Heart left ventricle (tissue), 13 donors: ENCODE data around the gene APOBEC3F.

ENCODE experiments used
- POLR2A ChIP-seq, 2 donors: fragments of 450-650 bp; IDR thresholded peaks; one replicate each; pipeline ENCODE4 v1.6.1; 2017; ENCODE audit warnings: antibody characterized with exemption in 2 of 2, mild to moderate bottlenecking in 2 of 2, moderate library complexity in 2 of 2
- TF ChIP-seq, protein P1 (sequence below), 12 donors: fragments of 200-600 bp; sonication (generic) in 4 of 12; IDR thresholded peaks; one replicate each; pipeline versions ENCODE4 v1.5.0 to v1.8.0; 2018 to 2022; ENCODE audit warnings: antibody characterized with exemption in 12 of 12, mild to moderate bottlenecking in 5 of 12
- donor health status: ischemic (EF 13 %, LVEDD 7.1; RV severe dilation, severe dysfunction).
- donor health status: DM: no; HTN: yes; CAD: no.
- donor health status: DM: no; HTN: no; CAD: no.
- donor health status: ischemic (EF 25% LVEDD 6.9; RV normal size, moderate dysfunction).
- donor health status: ischemic (EF 25% LVEDD 5.7; RV mildly dilated, moderate dysfunction).
- donor health status: ischemic (EF 35%, LVEDD 5.7; RV mildly dilated, moderate dysfunction).
- donor health status: nonischemic (EF 11% LVEDD 7.7; RV severe dilation, severe dysfunction).
- donor health status: DM: yes; HTN: yes; CAD: no.
- donor health status: PGD.
- donor health status: ischemic (EF 29% LVEDD 5.4; RV normal size, mild dysfunction).
- donor health status: nonischemic (EF 23%, LVEDD 6.1; RV moderate dilation, normal function).

DNA sequence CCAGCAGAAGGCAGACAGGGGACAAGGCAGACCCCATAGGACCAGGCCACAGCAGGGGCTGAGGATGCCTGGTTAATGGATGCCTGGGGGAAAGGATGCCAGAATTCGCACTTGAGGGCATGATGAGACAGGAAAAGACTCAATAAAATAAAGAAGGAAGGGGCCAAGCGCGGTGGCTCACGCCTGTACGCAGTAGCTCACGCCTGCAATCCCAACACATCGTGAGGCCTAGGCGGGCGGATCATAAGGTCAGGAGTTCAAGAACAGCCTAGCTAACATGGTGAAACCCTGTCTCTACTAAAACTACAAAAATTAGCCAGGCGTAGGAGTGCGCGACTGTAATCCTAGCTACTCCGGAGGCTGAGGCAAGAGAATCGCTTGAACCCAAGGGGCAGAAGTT lies 10.0 kb upstream of the APOBEC3F start:
- no peak for TF ChIP-seq POLR2A (IDR thresholded peaks at IDR 0.05)
- TF ChIP-seq, protein P1, sequence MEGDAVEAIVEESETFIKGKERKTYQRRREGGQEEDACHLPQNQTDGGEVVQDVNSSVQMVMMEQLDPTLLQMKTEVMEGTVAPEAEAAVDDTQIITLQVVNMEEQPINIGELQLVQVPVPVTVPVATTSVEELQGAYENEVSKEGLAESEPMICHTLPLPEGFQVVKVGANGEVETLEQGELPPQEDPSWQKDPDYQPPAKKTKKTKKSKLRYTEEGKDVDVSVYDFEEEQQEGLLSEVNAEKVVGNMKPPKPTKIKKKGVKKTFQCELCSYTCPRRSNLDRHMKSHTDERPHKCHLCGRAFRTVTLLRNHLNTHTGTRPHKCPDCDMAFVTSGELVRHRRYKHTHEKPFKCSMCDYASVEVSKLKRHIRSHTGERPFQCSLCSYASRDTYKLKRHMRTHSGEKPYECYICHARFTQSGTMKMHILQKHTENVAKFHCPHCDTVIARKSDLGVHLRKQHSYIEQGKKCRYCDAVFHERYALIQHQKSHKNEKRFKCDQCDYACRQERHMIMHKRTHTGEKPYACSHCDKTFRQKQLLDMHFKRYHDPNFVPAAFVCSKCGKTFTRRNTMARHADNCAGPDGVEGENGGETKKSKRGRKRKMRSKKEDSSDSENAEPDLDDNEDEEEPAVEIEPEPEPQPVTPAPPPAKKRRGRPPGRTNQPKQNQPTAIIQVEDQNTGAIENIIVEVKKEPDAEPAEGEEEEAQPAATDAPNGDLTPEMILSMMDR (IDR thresholded peaks at IDR 0.05) = no peak
